ENCODE results near the gene FBXO4. TPM values are rescaled to one million over a fixed set of nuclear protein-coding genes. Genes with fewer than 3 reads are reported as not detected.
"Not testable (repeated sequence)": the region's sequence is repeated elsewhere in the genome, so short reads cannot be mapped to it uniquely, and the experiment has no call there.

Gene FBXO4
- total RNA-seq, 8 experiments from 2014 or later, result 0.96 to 10.0 (median 2.8) TPM

- whole genome bisulfite sequencing, 10 experiments, result 80 to 100% (median 95%) methylated on average over 2 to 3 of the region's 3 CpGs; no CpG with 5 or more reads in 2 of the 10 experiments
- in situ Hi-C loops (cut with MboI; ENCODE audit: low pct_unique_long_range_greater_than_20kb in 2 of 9, low sequenced_read_pairs in 9 of 9, unreplicated experiment in 9 of 9), result no loop called here
- Histone ChIP-seq H3K4me1 (replicated peaks in 1 of 2) (no peaks in the 10 kb centered on the region), H3K27ac (no peak overlapping the region), H3K4me3 (no peak overlapping the region)
- ATAC-seq (replicated peaks in 6 of 8), result no peak
Observed at GRCh38 chr5:41973087-41973486, 48.0 kb downstream of the FBXO4 start.

DNA sequence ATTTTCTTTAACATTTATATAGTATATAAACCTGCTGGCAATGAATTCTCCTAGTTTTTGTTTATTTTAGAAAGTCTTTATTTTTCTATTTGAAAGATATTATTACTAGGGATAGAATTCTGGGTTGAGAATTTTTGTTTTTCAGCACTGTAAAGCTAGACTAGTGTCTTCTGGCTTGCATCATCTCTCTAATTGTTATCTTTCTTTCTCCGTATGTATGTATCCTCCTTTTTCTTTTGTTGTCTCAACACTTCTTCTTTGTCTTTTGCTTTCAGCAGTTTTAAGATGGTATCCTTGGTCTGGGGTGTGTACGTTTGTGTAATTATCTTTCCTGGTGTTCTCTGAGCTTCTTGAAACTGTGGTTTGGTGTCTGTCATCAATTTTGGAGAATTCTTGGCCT is 48.8 kb downstream of the FBXO4 start:
- Histone ChIP-seq H3K4me3 (no peak overlapping the region), H3K4me1 (replicated peaks in 1 of 2) (no peaks in the 10 kb centered on the region), H3K27ac (no peak overlapping the region)
- 4 to 100% (median 64%) methylated on average over 1 to 2 of the region's 2 CpGs for WGBS, 10 experiments
- no peak for ATAC-seq (replicated peaks in 6 of 8)
- in situ Hi-C loops (cut with MboI; ENCODE audit: low pct_unique_long_range_greater_than_20kb in 2 of 9, low sequenced_read_pairs in 9 of 9, unreplicated experiment in 9 of 9), result no loop called here

DNA sequence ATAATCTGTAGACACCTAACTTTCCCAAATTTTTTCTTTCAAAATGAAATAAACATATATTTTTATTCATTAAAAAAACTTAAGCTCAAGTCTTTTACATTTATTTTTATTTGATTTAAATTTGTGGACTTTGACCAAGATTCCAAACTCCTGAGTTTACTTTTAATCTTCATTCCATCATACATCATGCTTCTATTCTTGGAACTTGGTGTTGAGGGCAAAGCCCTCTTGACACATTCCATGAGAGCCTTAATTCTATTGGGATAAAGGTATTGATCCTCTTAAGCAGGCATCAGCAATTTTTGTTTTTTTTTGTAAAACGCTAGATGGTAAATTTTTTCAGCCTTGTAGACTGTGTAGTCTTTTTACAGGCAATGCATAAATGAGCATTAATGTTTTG is 53.6 kb downstream of the FBXO4 start:
- ATAC-seq (replicated peaks in 6 of 8), result no peak
- 43 to 100% (median 87%) methylated on average over 1 of the region's 1 CpG; no CpG with 5 or more reads in 2 of the 10 experiments for WGBS, 10 experiments
- in situ Hi-C loops (cut with MboI; ENCODE audit: low pct_unique_long_range_greater_than_20kb in 2 of 9, low sequenced_read_pairs in 9 of 9, unreplicated experiment in 9 of 9), result no loop called here

DNA sequence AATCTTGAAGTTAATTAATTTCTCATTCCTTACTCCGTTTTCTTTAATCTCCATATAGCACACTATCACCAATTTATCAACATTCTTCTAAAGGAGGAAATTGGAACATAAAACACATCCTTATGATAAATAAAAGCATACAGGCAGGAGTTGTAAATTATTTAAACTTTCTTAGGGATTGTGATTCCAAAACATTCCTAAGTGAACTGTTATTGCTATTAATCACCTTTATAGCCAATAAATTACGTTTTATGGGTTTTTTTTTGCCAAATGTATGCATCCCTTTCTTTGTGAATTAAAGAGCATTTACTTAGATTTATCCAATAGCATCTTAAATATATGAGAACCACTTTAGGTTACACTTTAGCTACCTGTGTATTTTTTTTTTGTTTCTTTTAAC is 55.3 kb downstream of the FBXO4 start:
- in situ Hi-C loops (cut with MboI; ENCODE audit: low pct_unique_long_range_greater_than_20kb in 2 of 9, low sequenced_read_pairs in 9 of 9, unreplicated experiment in 9 of 9), result no loop called here
- 0 to 95% (median 75%) methylated on average over 2 of the region's 2 CpGs; no CpG with 5 or more reads in 1 of the 10 experiments for WGBS, 10 experiments
- Histone ChIP-seq H3K4me3 (no peak overlapping the region), H3K27ac (no peak overlapping the region), H3K4me1 (replicated peaks in 1 of 2) (no peaks in the 10 kb centered on the region)
- no peak for ATAC-seq (replicated peaks in 6 of 8)

More for the DNA sequence above, 53.6 kb downstream of the FBXO4 start:
- H3K4me3 ChIP-seq, result no peak overlapping the region
- H3K4me1 ChIP-seq (replicated peaks in 1 of 2), result no peaks in the 10 kb centered on the region
- no peak overlapping the region for H3K27ac ChIP-seq

GRCh38 chr5:41980870-41981269 is 55.8 kb downstream of the FBXO4 start:
- Histone ChIP-seq H3K4me1 (replicated peaks in 1 of 2) (no peaks in the 10 kb centered on the region), H3K27ac (no peak overlapping the region), H3K4me3 (no peak overlapping the region)
- ATAC-seq (replicated peaks in 6 of 8), result no peak
- in situ Hi-C loops (cut with MboI; ENCODE audit: low pct_unique_long_range_greater_than_20kb in 2 of 9, low sequenced_read_pairs in 9 of 9, unreplicated experiment in 9 of 9), result no loop called here

GRCh38 chr5:41982858-41983257 is 57.8 kb downstream of the FBXO4 start:
- H3K4me3 ChIP-seq; H3K4me1 ChIP-seq (replicated peaks in 1 of 2); in situ Hi-C loops (cut with MboI; ENCODE audit: low pct_unique_long_range_greater_than_20kb in 2 of 9, low sequenced_read_pairs in 9 of 9, unreplicated experiment in 9 of 9); ATAC-seq (replicated peaks in 6 of 8); H3K27ac ChIP-seq: not testable (repeated sequence)
- 0 to 100% (median 90%) methylated on average over 1 to 2 of the region's 2 CpGs; no CpG with 5 or more reads in 4 of the 10 experiments for WGBS, 10 experiments

GRCh38 chr5:41983284-41983683 is 58.2 kb downstream of the FBXO4 start:
- ATAC-seq (replicated peaks in 6 of 8), result no peak
- Histone ChIP-seq H3K4me1 (replicated peaks in 1 of 2) (no peaks in the 10 kb centered on the region), H3K4me3 (no peak overlapping the region), H3K27ac (no peak overlapping the region)
- in situ Hi-C loops (cut with MboI; ENCODE audit: low pct_unique_long_range_greater_than_20kb in 2 of 9, low sequenced_read_pairs in 9 of 9, unreplicated experiment in 9 of 9), result no loop called here

GRCh38 chr5:41985945-41986695 is 61.0 kb downstream of the FBXO4 start:
- WGBS, 10 experiments, result 33 to 83% (median 59%) methylated on average over 1 to 3 of the region's 3 CpGs
- in situ Hi-C loops (cut with MboI; ENCODE audit: low pct_unique_long_range_greater_than_20kb in 2 of 9, low sequenced_read_pairs in 9 of 9, unreplicated experiment in 9 of 9), result no loop called here

More at GRCh38 chr5:41985945-41986695, 61.0 kb downstream of the FBXO4 start:
- no peak for ATAC-seq (replicated peaks in 6 of 8)
- Histone ChIP-seq H3K4me1 (replicated peaks in 1 of 2) (no peaks in the 10 kb centered on the region), H3K27ac (no peak overlapping the region), H3K4me3 (no peak overlapping the region)

Other genes with a start within 250 kb of the FBXO4 start
- gene OXCT1, start 54.9 kb upstream of the FBXO4 start, total RNA-seq, result 10 to 100 TPM in 7 of 8 experiments, 1 to 10 TPM in 1; 6.6 to 55.5 (median 36.9) TPM
- 10 to 100 TPM; 13.1 to 31.4 (median 23.2) TPM for gene RIMOC1, start 20.9 kb upstream of the FBXO4 start, total RNA-seq

Data from motor neuron (in vitro differentiated cells).